H9 (cell line): ENCODE measurements around the gene F7. TPM values are rescaled to one million over a fixed set of nuclear protein-coding genes. Genes with fewer than 3 reads are reported as not detected.

Experiments used
- DNase-seq: peaks from one replicate; pipeline ENCODE4 v3.0.0-alpha.2; 2017
- H2AFZ ChIP-seq: one replicate; pipeline ENCODE4 v1.6.1; 2013; ENCODE audit warnings: mild to moderate bottlenecking, low read length, control low read depth, moderate library complexity
- H2AK5ac ChIP-seq: 2 replicates; pipeline ENCODE4 v1.6.1; 2013; ENCODE audit warnings: low read length, control low read depth, mixed read lengths; ENCODE audit not compliant: insufficient read length
- H2BK120ac ChIP-seq: one replicate; pipeline ENCODE4 v1.6.1; 2013; ENCODE audit warnings: low read depth, mild to moderate bottlenecking, low read length, control low read depth, inconsistent platforms; ENCODE audit not compliant: poor library complexity, severe bottlenecking
- H2BK12ac ChIP-seq: 2 replicates; pipeline ENCODE4 v1.6.1; 2013; ENCODE audit warnings: low read length, control low read depth, mixed read lengths, low read depth; ENCODE audit not compliant: insufficient read length
- H2BK15ac ChIP-seq: 2 replicates; pipeline ENCODE4 v1.6.1; 2013; ENCODE audit warnings: low read depth, low read length, control low read depth
- H2BK20ac ChIP-seq: one replicate; pipeline ENCODE4 v1.6.1; 2013; ENCODE audit warnings: low read depth, mild to moderate bottlenecking, low read length, control low read depth, inconsistent platforms; ENCODE audit not compliant: poor library complexity, severe bottlenecking
- H2BK5ac ChIP-seq: 2 replicates; pipeline ENCODE4 v1.6.1; 2013; ENCODE audit warnings: low read length, control low read depth, mixed read lengths; ENCODE audit not compliant: insufficient read length
- H3K14ac ChIP-seq: 2 replicates; pipeline ENCODE4 v1.6.1; 2013; ENCODE audit warnings: low read length, control low read depth; ENCODE audit not compliant: insufficient read depth
- H3K18ac ChIP-seq: 2 replicates; pipeline ENCODE4 v1.6.1; 2013; ENCODE audit warnings: low read depth, mild to moderate bottlenecking, mixed read lengths, low read length, control low read depth; ENCODE audit not compliant: insufficient read length
- H3K23ac ChIP-seq: 2 replicates; pipeline ENCODE4 v1.6.1; 2013; ENCODE audit warnings: low read length, control low read depth, mixed read lengths, low read depth; ENCODE audit not compliant: insufficient read length
- H3K23me2 ChIP-seq: 2 replicates; pipeline ENCODE4 v1.6.1; 2013; ENCODE audit warnings: low read depth, mild to moderate bottlenecking, mixed read lengths, low read length, control low read depth; ENCODE audit not compliant: insufficient read length, poor library complexity, severe bottlenecking
- H3K27ac ChIP-seq: 2 replicates; pipeline ENCODE4 v1.5.1; 2013; ENCODE audit warnings: low read length, control low read depth, mixed read lengths, low read depth; ENCODE audit not compliant: insufficient read length
- H3K27me3 ChIP-seq: 2 replicates; pipeline ENCODE4 v1.6.1; 2013; ENCODE audit warnings: low read length, control low read depth, inconsistent platforms; ENCODE audit not compliant: insufficient read depth
- H3K4ac ChIP-seq: 2 replicates; pipeline ENCODE4 v1.6.1; 2013; ENCODE audit warnings: low read depth, mild to moderate bottlenecking, control low read depth, inconsistent platforms, low read length, moderate library complexity
- H3K4me1 ChIP-seq: 2 replicates; pipeline ENCODE4 v1.6.1; 2013; ENCODE audit warnings: low read length, control low read depth, inconsistent platforms; ENCODE audit not compliant: insufficient read depth
- H3K4me2 ChIP-seq: 2 replicates; pipeline ENCODE4 v1.6.1; 2013; ENCODE audit warnings: low read length, control low read depth, mixed read lengths; ENCODE audit not compliant: insufficient read length, insufficient read depth
- H3K56ac ChIP-seq: 2 replicates; pipeline ENCODE4 v1.6.1; 2013; ENCODE audit warnings: low read depth, mild to moderate bottlenecking, mixed read lengths, low read length, control low read depth; ENCODE audit not compliant: insufficient read length
- H3K79me1 ChIP-seq: 2 replicates; pipeline ENCODE4 v1.6.1; 2013; ENCODE audit warnings: low read depth, mild to moderate bottlenecking, moderate library complexity, low read length, control low read depth, inconsistent platforms; ENCODE audit not compliant: insufficient read depth, poor library complexity, severe bottlenecking
- H3K79me2 ChIP-seq: 2 replicates; pipeline ENCODE4 v1.6.1; 2013; ENCODE audit warnings: low read length, control low read depth, inconsistent platforms; ENCODE audit not compliant: insufficient read depth
- H3K9ac ChIP-seq: 2 replicates; pipeline ENCODE4 v1.6.1; 2013; ENCODE audit warnings: low read length, control low read depth, mixed read lengths; ENCODE audit not compliant: insufficient read length; ENCODE audit errors: extremely low read depth
- H3K9me3 ChIP-seq: one replicate; pipeline ENCODE4 v1.6.1; 2013; ENCODE audit warnings: low read depth, low read length, inconsistent platforms; ENCODE audit not compliant: control insufficient read depth
- H3T11ph ChIP-seq: one replicate; pipeline ENCODE4 v1.6.1; 2013; ENCODE audit warnings: mild to moderate bottlenecking, low read length, control low read depth, inconsistent platforms
- H4K20me1 ChIP-seq: one replicate; pipeline ENCODE4 v1.6.1; 2013; ENCODE audit not compliant: control insufficient read depth, insufficient read length, insufficient read depth
- H4K5ac ChIP-seq: 2 replicates; pipeline ENCODE4 v1.6.1; 2013; ENCODE audit warnings: low read depth, mild to moderate bottlenecking, mixed read lengths, low read length, control low read depth; ENCODE audit not compliant: insufficient read length
- H4K8ac ChIP-seq: replicated peaks from 2 replicates; pipeline ENCODE4 v1.6.1; 2013; ENCODE audit warnings: low read length, control low read depth, mixed read lengths, low read depth; ENCODE audit not compliant: insufficient read length
- H4K91ac ChIP-seq: 2 replicates; pipeline ENCODE4 v1.6.1; 2013; ENCODE audit warnings: low read depth, mild to moderate bottlenecking, moderate library complexity, mixed read lengths, low read length, control low read depth; ENCODE audit not compliant: insufficient read length
- H3K27ac Mint-ChIP-seq, 3 experiments: 2 replicates in 2 of 3; 3 replicates in 1 of 3; pipeline ENCODE4 v1.8.0; 2020 to 2021; ENCODE audit warnings: mixed read lengths in 3 of 3, mild to moderate bottlenecking in 1 of 3, moderate library complexity in 1 of 3
- H3K27me3 Mint-ChIP-seq: 2 replicates; pipeline ENCODE4 v1.8.0; 2021; ENCODE audit warnings: low read depth, mild to moderate bottlenecking, moderate library complexity, mixed read lengths
- H3K36me3 Mint-ChIP-seq, 3 experiments: 2 replicates in 2 of 3; 3 replicates in 1 of 3; pipeline ENCODE4 v1.8.0; 2020 to 2021; ENCODE audit warnings: low read depth in 3 of 3, mixed read lengths in 3 of 3; ENCODE audit not compliant: insufficient read depth in 1 of 3
- H3K4me1 Mint-ChIP-seq, 2 experiments: 2 replicates each; pipeline ENCODE4 v1.8.0; 2020; ENCODE audit warnings: mixed read lengths in 2 of 2
- H3K4me3 Mint-ChIP-seq, 2 experiments: 2 replicates in 1 of 2; 3 replicates in 1 of 2; pipeline ENCODE4 v1.8.0; 2020 to 2021; ENCODE audit warnings: mild to moderate bottlenecking in 2 of 2, mixed read lengths in 2 of 2, moderate library complexity in 1 of 2
- H3K9me3 Mint-ChIP-seq, 2 experiments: 2 replicates in 1 of 2; 3 replicates in 1 of 2; pipeline ENCODE4 v1.8.0; 2020; ENCODE audit warnings: mild to moderate bottlenecking in 2 of 2, mixed read lengths in 2 of 2, moderate library complexity in 1 of 2
- CTCF ChIP-seq: fragments of 200-600 bp; sonication (generic); conservative IDR thresholded peaks from 3 replicates; pipeline ENCODE4 v1.8.0; 2021; ENCODE audit warnings: antibody characterized with exemption, mild to moderate bottlenecking
- WGBS: extraction: QIAGEN DNeasy Blood & Tissue Kit; methylation state at CpG from one replicate; pipeline ENCODE4 v1.1.7; 2013; ENCODE audit warnings: missing lambda C conversion rate, low lambda C conversion rate, mixed read lengths; ENCODE audit not compliant: insufficient read length; ENCODE audit errors: extremely low coverage; 5-methylcytosine and 5-hydroxymethylcytosine counted together
- total RNA-seq: library from RNA; stranded (reverse); gene quantifications from 2 replicates; pipeline ENCODE4 v1.2.1, GENCODE V29; 2021

F7 gene
- total RNA-seq, 1 experiment from 2014 or later: 0.81 TPM

GRCh38 chr13:113166681-113167080, 61.1 kb downstream of the F7 start:
- H2BK5ac ChIP-seq: no peak overlapping the region
- H3K4me1 ChIP-seq: no peaks in the 10 kb centered on the region
- no peak overlapping the region for H3K56ac ChIP-seq
- Mint-ChIP-seq H3K27ac (no peak overlapping the region), H3K9me3 (no peaks in the 10 kb centered on the region), H3K4me1 (peaks cover 19 to 24% of the 10 kb centered on the region in 2 experiments), H3K36me3 (peaks cover 10 to 31% (median 11%) of the 10 kb centered on the region in 3 experiments; a peak in 5 of 7 replicates), H3K27me3 (peaks cover 9% of the 10 kb centered on the region), H3K4me3 (no peak overlapping the region)
- no peaks in the 10 kb centered on the region for H3K9me3 ChIP-seq
- H2BK20ac ChIP-seq: no peak overlapping the region
- H3K4me2 ChIP-seq: no peak overlapping the region
- H2AFZ ChIP-seq: no peak overlapping the region
- H2BK120ac ChIP-seq: no peak overlapping the region
- no peak overlapping the region for H4K91ac ChIP-seq
- no peak overlapping the region for H4K8ac ChIP-seq
- H3K27ac ChIP-seq: no peak overlapping the region
- no CpG with 5 or more reads among the region's 5 CpGs for WGBS
- H2AK5ac ChIP-seq: no peak overlapping the region
- no peak overlapping the region for H2BK15ac ChIP-seq
- H4K5ac ChIP-seq: no peak overlapping the region
- no peak overlapping the region for H3K18ac ChIP-seq
- no peaks in the 10 kb centered on the region for H3K79me1 ChIP-seq
- H3K79me2 ChIP-seq: no peaks in the 10 kb centered on the region
- TF ChIP-seq CTCF: no peak
- no peak overlapping the region for H2BK12ac ChIP-seq
- no peak overlapping the region for H3T11ph ChIP-seq
- no peak overlapping the region for H3K9ac ChIP-seq
- no peaks in the 10 kb centered on the region for H3K23me2 ChIP-seq
- no peak overlapping the region for H3K4ac ChIP-seq
- DNase-seq: no peak
- no peak overlapping the region for H3K14ac ChIP-seq
- H4K20me1 ChIP-seq: no peaks in the 10 kb centered on the region
- no peaks in the 10 kb centered on the region for H3K27me3 ChIP-seq
- no peak overlapping the region for H3K23ac ChIP-seq
